GM19467 (cell line): ENCODE data around the gene CCR1.

Experiments used
- ATAC-seq: cut with Tn5 transposase; IDR thresholded peaks from one replicate; pipeline ENCODE4 v1.9.1; 2021; ENCODE audit warnings: mild to moderate bottlenecking, moderate library complexity; ENCODE audit not compliant: unreplicated experiment

The CCR1 gene

DNA sequence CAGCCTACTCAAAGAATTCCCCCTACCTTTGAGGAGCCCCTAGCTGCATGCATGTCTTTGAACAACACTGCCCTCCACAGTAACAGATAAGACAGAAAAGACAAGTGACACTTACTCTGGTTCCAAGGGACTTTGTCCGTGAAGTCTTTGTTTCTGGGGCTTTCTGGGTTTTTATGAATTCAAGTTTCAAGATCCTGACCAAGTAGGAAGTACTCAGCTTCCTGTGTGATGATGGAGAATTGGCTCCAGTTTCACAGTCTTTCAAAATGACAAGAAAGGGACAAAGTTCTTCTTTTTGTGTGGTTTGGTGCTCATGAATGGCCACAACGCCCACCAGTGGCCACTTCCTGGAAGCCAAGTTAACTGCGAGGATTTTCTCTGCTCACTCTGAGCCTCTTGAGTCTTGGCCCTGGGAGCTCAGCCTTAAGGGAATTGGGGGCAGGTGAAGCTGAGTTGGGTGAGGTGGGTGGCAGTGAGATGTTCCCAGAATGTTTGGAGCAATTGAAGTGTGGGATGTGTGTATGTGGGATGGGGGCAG lies at the start of gene CCR1:
Gene CCR1, minus strand, starts transcription at position 147 of the 538 bp plus-strand sequence. CDS start 4,000 bp downstream, outside the sequence.
- no peak for ATAC-seq

DNA sequence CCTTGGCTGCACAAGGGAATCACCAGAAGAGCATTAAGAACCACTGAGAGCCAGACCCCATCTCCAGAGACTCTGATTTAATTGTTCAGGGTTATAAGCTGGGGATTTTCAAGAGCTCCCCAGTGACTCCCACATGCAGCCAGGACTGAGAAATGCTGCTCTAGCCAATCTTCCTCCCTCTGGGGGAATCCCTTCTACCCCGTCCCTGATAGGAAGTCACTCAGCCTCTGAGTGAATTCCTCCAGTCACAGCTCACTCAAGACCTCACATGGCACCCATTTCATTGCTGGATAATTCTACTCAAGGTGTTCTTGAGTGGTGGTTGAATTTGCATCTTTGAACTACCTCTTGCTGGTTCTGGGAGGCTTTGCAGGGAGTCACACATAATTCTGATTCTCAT lies 44.9 kb upstream of the CCR1 start:
- no peak for ATAC-seq

DNA sequence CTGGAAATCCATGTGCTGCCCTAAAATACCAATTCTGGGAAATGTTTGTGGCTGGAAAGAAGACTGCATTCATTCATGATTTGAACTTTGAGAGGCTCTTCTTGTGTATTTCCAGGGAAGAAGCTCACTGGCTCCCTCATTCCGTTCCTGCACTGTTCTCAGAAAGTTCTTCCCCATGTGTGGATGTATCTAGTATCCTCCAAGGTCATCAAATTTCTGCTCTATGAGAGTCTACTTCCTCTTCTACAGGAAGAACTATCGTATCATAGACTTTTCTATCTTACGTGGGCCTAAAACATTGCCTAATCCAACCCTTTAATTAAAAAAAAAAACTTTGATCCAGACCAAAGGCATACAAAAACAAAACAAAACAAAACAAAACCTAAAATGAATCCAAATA lies 37.0 kb upstream of the CCR1 start:
- no peak for ATAC-seq

DNA sequence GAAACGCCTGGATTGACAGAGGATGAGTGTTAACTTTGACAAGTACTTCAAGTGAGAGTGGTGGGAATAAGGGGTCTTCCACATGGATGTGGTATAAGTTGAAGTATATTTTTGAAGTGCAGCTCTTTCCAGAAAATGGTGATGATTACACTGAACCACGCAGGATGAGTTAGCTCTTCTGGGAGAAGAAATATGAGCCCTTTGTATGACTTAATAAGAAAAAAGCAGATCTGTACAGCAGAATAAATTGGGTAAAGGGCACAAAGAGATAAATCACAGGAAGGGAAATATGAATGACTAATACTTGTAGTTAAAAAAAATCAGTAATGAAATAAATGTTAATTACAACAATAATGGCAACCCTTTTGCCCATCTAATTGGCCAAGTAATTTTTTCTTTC lies 35.4 kb upstream of the CCR1 start:
- no peak for ATAC-seq

DNA sequence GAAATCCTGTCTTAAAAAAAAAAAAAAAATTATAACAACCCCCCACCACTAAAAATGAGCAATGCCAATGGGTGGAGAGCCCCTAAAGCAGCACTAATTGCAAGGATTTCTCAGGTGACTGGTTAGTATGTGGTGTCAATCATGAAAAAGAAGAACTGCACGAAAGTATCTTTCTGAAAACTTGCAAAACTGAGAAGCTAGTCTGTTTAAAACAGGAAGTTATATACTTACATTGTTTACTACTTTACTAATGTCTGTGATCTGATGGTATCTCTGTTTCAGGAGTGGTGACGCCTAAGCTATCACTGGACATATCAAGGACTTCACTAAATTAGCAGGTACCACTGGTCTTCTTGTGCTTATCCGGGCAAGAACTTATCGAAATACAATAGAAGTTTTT lies 34.0 kb upstream of the CCR1 start, which contains the start of gene CCR3:
Gene CCR3, plus strand, starts transcription at position 341 of the 400 bp plus-strand sequence. CDS start 22,699 bp downstream, outside the sequence.
- ATAC-seq: no peak

DNA sequence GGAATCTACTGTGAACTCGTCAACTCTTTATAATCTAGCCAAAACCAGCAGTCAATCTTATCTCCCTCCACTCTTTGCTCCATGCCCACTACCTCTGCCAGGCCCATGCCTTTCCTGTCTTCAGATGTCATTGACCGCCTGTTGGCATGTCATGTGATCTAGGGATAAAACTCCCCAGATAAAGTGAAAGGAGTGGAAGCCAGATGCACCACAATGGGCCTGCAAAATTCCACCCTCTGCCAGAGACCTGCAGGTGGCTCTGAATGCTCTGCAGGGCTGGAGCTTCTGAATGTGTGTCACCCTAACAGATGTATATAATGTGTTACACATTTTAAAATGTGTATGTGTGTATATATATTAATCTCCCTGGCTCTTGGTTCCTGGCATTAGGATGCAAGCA lies 31.8 kb upstream of the CCR1 start:
- ATAC-seq: no peak

DNA sequence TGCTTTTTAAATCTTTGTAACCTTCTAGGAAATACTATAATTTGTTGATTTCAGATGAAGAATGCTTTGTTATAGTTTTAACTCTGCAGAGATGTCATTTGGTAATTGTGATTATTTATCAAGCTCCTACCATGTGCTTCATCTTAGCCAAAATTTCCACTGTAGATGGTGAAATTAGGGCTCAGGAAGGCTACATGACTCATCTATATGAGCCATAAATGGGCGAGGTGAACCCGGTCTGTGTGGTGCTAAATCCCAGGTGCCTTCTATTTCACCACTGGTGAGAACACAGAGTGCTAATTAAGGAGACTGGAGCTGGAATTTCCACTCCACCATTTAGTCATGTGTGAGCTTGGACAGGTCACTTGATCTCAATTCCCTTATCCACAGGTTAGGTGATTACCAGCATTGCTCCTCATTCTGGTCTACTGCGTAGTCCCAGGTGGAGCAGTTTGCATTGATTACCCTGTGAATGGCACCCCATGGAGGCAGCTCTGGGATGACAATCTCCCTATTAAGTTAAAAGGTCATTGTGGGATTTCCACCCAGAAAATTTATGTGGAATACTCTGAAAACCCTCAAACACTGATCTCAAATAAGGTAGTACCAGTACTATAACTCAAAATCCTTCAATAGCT lies 31.3 kb upstream of the CCR1 start:
- no peak for ATAC-seq

DNA sequence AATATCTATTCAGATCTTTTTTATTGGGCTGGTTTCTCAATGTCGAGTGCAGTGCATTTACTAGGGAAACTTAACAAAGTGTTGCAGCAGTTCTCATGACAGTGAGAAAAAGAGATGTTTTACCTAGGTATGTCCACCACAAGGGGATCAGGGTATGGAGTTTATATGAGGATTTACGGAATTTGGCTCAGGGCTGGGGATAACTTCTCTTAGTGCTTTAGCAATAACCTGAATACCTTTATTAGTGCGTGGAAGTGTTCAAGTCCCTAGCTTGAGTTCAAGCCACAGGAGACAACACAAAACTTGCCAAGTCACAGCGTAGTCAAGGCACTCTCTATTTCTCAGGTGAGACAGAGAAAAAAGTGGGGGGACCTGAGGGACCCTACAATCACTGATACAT lies 30.3 kb upstream of the CCR1 start:
- no peak for ATAC-seq

DNA sequence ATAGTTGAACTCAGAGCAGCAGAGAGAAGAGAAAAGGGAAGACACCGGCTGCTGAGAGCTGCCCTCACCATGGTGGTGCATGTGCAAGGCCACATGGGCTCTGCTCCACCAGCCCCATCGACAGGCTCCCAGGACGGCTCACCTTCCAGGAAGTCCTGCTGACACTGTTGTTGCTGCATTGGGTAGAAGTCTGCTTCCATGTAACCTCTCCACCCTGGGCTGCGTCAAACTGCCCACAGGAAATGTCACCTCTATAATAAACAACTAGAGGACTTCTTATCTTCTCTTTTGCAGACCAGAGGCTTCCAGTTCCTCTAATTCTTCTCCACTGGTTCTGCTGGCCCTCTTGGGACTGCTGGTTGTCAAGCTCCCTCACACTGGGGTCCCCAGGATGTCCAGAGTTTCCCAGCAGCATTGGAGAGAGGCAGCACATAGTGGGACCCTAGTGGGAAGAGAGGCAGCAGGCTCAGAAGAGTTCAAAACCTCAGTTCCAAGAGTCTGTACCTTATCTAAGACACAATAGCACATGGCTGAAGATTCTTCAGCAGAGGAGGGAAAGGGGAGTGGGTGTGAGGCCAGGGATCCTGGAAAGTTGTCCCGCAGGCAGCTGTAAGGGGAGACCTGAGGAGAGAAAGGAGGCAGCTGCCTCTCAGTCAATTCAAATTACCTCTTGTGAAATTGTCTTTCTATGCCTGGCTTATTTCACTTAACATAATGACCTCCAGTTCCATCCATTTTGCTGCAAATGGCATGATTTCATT lies 28.4 kb upstream of the CCR1 start:
- no peak for ATAC-seq

DNA sequence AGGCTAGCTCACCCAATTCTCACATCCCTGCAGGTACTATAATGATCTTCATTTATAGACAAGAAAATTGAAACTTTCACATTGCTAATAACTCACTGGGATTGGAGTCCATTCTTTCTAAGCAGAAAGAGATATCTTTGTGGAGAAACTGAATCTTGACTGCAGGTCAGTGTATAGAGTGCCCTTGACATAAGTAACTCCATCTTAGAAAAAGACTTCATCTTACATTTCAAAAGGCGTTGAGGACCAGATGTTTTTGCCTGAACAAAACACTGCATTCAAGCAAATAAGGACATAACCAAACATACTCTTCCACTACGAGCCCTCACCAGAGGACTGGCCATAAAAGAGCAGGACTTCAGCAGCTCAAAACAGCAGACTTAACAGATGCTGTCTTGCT lies 27.3 kb upstream of the CCR1 start:
- no peak for ATAC-seq

DNA sequence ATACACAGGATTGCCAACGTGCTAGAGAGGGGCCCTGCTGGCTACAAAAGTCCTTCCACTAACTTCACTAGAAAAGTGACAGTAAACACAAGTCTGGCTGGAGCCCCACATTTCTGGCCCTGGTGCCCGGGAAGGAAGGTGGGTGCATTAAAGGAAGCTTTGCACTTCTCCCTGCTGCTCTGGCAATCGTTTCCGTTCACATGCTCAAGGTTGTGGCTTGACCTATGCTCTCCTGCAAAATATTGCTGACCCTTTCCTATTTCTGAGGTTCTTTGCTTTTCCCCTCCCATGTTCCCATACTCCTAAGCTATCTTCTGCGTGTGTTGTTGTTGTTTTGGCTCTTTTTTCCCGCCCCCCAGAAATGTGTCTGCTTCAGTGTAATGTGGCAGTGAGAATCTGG lies 25.1 kb upstream of the CCR1 start:
- ATAC-seq: no peak

DNA sequence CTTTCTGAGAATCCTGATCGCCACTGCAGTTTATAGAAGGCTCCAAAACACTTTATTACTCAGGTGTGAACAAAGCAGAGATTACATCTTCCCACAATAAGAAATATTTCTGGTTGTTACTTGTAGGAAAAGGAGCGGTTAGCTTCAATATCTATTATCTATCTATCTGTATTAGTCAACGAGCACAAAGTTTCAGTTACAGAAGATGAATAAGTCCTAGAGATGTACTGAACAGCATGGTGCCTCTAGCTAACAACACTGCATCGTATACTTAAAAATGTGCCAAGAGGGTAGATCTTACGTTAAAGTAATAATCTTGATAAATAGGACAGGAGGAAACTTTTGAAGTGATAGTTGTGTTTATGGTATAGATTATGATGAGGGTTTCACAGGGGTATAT lies 23.2 kb upstream of the CCR1 start:
- no peak for ATAC-seq

DNA sequence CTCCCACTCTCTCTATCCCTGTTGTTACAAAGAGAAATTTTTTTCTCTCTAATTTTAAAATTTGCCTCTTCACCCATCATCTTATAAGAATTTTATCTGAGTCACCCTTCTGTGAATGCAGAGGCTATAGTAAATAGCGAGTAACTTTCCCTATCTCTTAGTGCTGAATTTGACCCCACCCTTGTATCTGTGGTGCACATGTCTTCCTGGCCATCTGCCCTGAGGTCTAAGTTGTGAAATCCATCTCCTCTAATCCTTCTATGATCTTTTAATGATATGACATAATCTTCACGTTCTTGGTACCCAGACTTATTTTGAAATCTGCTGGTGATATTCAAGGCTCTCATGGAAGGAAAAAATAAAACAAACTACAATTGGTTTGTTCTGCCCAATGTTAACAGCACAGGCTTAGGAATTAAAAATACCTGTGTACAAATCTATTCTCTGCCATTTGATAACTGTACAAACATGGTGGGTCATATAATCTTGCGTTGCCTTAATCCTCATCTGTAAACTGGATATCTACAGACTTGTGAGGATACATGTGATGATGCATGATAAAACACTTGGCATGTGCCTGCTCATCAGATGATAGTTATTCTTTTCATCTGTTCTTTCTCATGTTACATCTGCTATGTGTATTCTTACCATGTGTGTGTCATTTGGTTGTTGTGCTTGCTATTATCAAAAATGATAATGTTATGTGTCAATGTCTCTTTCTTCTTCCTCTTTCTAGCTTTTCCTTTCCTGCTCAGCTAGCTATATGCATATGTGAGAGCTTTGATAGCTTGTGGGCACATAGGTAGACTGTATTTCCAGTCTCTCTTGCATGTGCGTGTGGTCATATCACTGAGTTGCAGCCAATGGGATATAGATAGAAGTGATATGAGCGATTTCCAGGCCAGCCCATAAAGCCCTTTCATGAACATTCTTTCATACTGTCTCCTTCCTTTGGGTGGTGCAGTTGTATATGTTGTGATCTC lies 20.4 kb upstream of the CCR1 start:
- ATAC-seq: no peak

DNA sequence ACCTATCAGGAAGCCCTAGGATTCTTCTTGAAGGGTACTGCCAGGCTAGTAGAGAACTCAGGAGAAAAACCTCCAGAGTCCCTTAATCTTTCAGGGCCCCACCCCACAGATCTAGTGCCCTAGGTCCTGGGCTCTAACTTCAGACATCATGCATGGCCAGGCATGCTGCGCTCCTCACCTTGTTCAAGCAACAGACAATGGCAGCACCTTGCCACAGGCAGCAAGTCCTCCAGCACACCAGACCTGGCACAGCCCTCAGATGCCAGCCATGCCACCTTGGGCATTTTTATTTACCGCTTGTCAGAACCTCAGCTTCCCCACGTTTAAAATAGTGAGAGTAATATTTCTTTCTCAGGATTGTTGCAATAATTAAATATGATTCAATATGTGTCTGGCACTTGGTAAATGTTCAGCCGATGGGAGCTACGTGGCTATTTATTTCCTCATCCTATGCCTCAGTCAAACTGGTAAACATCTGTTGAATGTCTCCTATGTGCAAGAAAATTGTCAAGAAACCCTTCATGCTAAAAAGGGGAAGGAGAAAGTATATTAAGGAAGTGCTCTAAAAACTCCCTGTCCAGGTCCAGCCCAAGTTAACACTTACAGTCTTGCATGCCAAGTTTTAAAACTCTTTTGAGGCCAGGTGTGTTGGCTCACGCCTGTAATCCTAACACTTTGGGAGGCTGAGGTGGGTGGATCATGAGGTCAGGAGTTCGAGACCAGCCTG lies 14.5 kb upstream of the CCR1 start:
- ATAC-seq: no peak

DNA sequence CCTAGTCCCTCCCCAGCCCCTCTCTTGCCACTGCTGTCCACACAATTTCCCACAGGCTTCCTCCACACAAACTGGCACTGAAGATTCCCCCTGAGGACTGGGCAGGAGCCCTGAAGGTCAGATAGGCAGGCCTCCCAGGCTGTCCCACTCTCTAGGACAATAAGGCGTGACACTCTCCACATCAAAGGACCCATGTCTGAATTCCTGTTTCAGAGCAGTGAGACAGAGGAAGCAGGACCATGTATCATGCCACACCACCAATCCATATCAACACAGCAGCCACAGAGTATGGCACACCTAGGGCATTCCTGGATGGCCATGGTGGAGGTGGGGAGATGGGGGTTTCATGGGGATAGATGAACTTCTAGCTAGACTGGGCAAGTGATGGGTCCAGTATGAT lies 13.8 kb upstream of the CCR1 start:
- no peak for ATAC-seq

DNA sequence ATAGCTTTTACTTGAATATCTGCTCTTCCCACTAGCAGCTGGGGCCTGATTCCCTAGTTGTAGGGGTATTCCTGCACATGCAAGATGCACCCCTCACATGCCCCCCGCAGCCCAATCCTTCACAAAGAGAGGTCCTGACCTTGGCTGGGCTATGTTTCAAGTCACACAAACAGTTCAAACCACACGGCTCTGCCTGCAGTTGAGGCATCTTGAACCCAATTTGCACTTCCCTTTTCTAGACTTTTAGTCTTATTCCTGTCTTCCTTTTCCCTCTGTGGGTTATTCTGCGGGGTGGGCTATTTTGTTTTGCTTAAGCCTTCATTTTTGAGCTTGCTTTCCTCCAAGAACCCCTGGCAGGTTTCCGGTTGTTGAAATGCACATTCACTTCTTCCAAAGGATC lies 13.3 kb upstream of the CCR1 start:
- ATAC-seq: no peak

DNA sequence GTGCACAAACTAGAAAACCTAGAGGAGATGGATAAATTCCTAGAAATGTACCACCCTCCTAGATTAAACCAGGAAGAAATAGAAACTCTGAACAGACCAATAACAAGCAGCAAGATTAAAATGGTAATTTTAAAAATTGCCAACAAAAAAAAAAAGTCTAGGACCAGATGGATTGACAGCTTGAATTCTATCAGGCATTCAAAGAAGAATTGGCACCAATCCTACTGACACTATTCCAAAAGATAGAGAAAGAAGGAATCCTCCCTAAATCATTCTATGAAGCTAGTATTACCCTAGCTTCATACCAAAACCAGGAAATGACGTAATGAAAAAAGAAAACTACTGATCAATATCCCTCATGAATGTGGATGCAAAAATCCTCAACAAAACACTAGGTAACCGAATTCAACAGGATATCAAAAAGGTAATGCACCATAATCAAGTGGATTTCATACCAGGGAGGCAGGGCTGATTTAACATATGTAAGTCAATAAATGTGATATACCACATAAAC lies 10.1 kb upstream of the CCR1 start:
- ATAC-seq: no peak

DNA sequence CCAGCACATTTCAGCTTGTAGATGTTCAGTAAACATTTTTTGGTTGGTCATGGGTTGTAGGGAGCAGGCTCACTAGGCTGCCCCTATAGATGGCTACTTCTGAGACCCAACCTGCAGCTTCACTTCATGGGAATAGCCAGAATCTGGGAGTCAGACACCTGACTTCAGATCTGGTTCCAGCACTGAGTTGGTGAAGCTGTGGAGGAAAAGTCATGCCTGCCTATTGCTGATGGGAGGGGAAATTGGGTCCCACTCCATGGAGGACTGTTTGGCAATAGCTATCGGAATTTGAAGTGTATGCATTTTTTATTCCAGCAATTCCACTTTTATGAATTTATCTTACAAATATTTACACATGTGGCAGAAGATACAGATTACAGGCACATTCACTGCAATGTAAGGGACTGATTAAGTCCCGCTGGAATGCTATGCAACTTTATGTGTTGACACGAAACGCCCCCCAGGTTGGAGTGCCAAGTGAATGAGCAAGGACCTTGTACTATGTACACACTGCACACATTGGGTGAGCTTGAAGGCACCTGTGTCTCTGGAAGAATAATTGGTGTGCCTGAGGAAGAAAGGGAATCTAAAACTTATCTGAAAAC lies 7.8 kb upstream of the CCR1 start:
- ATAC-seq: no peak

DNA sequence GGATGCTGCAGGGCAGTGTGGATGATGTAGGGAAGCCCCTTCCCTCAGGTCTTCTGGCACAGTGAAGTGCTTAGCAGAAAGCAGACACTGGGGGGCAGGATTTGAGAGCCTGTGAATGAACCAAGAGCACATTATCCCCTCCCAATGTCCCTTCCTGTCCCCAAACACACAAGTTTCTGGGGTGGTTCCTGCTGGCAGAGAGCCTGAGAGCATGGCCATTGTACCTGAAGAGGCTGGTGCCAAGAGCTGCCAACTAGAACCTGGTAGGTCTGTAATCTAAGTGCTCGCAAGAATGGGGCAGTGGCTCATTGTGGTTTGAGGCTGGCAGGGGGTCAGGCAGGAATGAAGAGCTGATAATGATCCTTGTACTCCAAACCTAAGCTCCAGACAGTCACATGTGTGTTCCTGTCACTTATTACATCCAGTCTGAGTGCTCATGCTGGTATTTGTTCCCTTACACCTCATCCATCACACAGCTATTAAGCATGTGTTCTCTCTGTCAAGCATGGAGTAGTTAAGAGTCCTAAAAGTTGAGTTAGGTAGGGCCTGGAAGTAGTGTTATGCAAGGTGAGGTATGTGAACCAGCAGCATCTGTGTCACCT lies 6.7 kb upstream of the CCR1 start:
- no peak for ATAC-seq
